ENCODE data around the gene LAMA1.

Gene LAMA1

GRCh38 chr18:7037470-7037869, 80.1 kb downstream of the LAMA1 start:
- no peak for DNase-seq

DNA sequence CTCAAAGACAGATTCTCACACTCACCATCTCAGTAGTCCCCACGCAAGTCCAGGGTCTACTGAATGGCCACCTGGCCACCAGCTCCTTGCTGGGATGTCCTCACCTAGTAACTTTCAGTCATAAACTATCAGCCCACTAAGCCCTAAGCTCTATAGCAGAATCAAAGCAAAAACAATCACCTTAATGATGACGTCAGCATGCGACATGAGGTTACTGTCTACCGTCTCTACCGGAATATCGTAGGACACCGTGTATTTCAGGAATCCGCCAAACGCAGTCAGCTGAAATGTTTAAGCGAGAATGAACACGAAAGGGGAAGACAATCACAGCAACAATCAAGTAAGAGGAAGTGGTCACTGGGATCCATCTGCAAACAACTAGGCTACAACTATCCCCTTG, 81.8 kb downstream of the LAMA1 start:
- no peak for DNase-seq

- no peak for DNase-seq
Observed at GRCh38 chr18:7034924-7035323, 82.7 kb downstream of the LAMA1 start.

DNA sequence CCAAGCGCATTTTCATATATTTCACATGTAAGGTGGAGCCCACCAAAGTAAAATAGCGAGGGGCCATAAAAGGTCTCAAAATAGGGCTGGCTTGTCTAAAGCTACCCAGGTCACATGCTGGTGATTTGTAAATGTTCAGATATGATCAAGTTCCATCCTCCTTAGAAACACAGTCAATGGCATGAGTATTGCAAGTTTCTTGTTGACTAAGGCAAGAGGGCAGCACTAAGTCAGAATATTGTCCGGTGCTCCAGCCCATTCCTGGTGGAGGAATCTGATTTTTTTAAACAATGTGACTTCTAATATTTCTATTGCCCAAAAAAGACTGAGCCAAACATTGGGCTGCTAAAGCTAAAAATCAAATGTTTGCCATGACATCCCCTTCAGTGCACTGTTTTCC, 85.1 kb downstream of the LAMA1 start:
- no peak for DNase-seq

GRCh38 chr18:7028625-7029024, 89.0 kb downstream of the LAMA1 start:
- no peak for DNase-seq

- DNase-seq, result no peak
Observed at GRCh38 chr18:7025194-7025593, 92.4 kb downstream of the LAMA1 start.

GRCh38 chr18:7023581-7023980, 94.0 kb downstream of the LAMA1 start:
- no peak for DNase-seq

- DNase-seq, result no peak
Observed at GRCh38 chr18:7023063-7023580, 94.5 kb downstream of the LAMA1 start.

- DNase-seq, result no peak
Observed at GRCh38 chr18:7021994-7022840, 95.4 kb downstream of the LAMA1 start.

DNA sequence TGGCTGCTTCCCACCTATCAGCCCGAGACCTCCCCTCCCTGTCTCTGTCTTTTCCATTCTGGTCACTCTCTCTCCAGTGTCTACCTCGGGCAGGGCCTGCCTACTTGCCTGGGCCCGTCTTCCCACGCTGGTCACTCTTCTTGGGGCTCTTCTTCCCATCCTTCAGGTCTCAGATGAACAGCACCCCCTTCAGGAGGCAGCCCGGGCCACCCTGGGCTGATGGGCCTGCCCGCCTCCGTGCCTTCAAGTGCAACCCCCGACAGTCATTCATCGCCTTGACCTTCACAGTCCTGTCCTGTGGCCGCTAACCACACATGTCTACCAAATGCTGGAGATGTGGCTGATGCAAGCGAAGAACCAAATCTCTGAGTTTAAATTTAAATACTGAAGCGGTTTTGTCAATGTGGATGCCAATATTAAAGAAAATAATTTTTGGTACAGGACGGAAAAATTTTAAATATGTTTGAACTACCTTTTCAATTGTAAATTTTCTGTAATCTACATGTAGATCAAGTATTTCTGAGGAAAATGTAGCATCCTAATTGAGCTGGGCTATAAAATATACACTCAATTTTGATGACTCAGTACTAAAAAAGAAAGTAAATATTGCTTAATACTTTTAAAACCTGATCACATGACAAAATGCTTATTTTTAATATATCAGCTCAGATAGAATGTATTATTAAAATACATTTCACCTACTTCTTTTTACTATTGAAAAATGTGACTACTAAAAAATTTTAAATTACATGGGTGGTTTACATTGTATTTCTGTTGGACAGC, 96.4 kb downstream of the LAMA1 start:
- no peak for DNase-seq

DNA sequence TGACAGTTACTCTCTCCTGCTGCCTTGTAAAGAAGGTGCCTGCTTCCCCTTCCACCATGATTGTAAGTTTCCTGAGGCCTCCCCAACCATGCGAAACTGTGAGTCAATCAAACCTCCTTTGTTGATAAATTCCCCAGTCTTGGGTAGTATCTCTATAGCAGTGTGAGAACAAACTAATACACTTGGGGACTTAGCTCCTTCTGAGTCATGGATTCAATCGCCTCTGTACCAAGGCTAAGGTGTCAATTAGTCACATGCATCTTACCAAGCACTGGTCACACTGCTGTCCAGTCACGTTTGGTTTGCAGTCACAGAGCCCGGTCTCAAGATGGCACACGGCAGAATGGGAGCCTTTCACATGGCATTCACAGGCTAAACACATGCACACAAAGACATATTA, 100.6 kb downstream of the LAMA1 start:
- DNase-seq, result no peak

- no peak for DNase-seq
Observed at GRCh38 chr18:7011142-7011541, 106.5 kb downstream of the LAMA1 start.

DNA sequence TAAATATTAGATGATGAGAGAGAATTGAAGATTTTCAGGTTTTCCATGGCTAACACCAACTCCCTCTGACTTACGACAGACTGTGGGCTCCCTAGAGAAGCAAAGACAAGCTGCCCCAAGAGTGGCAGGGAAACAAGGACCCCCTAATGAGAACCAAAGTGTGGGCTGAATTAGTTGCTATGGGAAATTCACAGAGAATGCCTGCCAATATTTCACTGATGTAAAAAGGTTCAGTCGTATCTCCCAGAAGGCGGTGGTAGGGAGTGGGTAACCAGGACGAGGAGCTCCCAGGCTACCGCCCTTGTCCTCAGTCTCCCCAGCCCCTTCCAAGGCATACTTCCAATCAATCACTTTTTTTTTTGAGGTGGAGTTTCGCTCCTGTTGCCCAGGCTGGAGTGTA, 113.6 kb downstream of the LAMA1 start:
- DNase-seq, result no peak

DNA sequence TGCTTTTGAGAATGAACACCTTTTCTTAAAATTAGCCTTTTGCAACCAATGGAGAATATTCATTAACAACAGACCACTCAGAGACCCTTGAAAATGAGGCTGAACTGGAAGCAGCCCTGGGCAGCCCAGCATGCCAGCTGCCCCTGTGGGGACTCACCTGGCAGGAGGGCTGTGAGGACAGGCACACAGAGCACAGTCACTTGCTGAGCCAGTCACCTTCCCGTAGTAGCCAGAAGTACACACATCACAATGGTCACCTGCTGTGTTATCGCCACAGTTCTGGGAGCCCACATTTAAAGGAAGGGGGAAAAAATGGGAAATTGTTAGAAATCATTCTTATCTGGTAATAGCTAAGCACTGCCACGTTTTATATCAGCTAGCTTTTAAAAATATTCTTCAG, 115.5 kb downstream of the LAMA1 start:
- no peak for DNase-seq

DNA sequence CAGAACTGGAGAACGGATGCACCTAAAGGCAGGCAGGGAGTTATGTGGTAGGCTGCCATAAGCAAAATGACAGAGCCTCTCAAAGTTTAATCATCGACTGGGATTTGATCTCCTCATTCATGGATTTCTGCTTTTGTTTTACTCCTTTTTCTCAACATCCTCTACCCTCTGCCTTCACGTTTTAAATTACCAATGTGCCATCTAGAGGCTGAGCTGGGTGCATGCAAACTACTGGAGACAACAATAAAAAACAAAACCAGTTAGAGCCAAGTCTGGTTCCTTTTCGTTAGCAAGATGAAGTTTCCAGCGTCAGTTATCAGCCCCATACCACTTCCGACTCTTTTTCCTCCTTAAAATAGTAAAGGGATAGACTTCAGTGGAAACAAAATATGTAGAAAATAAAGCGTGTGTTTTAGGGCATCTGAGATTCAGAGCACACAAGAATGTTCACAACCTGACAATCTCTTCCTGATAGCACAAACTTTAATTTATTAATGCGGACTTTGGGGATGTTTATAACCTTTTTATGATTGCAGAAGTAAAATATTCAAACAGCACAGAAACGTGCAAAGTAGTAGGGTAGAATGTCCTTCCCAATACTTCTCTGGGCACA, 117.0 kb downstream of the LAMA1 start:
- no peak for DNase-seq

DNA sequence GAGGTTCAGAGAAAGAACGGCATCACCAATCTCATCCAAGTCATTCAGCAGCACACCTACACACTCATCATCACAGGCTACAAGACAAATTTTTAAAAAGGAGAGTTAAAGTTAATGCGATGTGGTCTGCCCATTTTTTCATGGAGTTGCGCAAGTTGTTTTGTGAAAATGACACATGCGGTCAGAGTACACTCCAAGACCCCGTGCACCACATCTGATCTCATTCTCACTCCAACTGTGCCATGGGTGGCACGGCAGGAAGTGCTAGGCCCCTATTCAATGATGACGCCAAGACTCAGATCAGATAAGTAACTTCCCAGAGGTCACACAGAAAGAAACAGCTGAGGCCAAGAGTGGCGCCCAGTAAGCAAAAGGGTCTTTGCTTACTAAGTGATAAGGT, 119.8 kb downstream of the LAMA1 start:
- DNase-seq, result no peak

- no peak for DNase-seq
Observed at GRCh38 chr18:6994771-6995430, 122.7 kb downstream of the LAMA1 start.

GRCh38 chr18:6994056-6994770, 123.4 kb downstream of the LAMA1 start:
- no peak for DNase-seq

DNA sequence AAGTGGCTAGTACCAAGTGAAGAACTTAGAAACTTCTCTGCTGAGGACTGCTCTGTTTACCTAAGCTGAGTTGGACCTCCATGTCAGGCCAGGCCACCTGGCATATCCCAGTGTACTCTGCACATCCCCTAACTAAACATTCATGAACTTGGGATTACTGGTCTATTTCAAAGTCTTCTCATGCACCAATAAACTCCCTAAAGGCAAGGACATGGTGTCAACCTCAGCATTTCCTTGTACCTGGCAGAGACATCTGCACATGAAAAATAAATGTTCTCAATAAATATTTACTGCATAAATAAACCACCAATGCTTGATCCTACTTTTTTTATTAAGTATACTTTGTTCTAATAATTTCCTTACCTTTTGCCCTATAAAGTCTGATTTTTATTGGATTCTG, 124.8 kb downstream of the LAMA1 start:
- DNase-seq, result no peak

DNA sequence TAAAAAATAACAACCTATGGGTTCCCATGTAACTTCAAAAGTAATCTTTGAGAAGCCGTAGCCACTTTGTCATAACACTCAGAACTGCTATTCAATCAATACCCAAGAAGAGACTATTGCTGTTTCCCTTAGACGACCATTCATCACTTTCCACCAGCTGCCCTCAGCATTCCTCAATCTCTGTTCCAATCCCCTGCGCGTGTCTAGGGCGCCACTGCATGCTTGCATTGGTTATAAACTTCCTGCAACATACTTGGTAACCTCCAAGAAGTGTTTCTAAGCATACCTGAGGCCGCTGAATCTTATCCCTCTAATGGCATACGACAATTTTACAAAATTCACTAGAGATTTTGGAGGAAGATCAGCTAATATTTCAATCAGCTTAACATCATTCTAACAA, 134.2 kb downstream of the LAMA1 start:
- DNase-seq, result no peak

DNA sequence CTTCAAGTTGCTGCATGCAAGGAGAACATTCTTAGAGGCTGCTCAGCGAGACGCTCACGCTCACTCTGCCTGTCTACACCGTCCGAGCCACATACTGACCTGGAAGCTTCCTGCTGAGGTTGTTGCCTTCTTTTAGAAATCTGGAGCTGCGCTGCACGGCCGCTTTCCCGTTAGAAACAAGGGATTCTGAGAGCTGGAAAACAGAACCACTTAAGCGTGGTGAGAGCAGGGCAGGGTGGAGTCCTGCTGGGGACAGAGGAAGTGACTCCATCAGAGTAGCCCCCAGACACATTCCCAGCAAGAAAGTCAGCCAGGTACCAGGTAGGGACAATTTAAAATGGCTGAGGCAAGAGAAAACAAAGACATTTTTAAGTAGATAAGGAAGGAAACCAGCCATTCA, 135.2 kb downstream of the LAMA1 start:
- DNase-seq, result no peak

DNA sequence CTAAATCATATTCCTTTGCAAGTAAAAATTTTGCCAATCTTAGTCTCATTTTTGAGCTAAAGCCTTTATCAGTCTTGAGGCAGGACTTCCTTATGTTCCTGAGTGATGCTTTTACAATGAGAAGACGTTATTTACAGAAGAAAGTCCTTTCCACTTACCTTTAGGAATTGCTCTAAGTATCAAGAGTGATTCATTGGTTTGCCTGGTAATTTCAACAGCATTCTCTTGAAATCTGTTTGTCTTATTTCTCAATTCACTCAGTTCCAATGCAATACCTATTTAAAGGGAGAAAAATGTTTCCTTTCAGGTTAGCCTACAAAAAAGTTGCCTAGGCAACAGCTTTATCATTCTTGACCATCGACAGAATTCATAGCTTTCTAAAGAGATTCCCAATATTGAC, 137.2 kb downstream of the LAMA1 start:
- no peak for DNase-seq

Data from CD4-positive, alpha-beta T cell treated with Interleukin-12 subunit alpha and Interleukin-12 subunit beta, for 1 hour (primary cell).